Right hindlimb (tissue), 1 donor: ENCODE measurements around the gene NCAM1.
A peak's percentile ranks its signal among the peaks of the same experiment; 100 is the strongest.

Experiments used
- DNase-seq: peaks from one replicate; pipeline ENCODE4 v3.0.0-alpha.2; 2018

The NCAM1 gene

DNA sequence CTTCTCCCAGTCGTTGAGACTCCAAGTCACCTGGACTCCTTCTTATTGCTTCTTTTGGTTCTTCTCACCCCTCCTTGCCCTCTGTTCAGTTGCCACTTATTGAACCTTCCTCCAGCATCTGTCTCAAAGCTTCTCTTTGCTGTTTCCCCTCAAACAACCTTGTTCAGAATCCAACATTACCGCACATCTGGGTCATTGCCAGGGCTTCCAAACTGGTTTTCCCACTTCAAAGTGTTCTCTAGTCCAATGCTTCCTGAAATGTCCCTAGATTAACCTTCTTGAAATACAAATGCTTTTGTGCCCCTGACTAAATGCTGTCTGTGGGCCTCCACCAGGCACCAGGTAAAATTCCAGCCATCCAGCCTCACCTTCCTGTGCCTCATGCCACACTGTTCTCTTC, 252.3 kb downstream of the NCAM1 start:
- DNase-seq, result no peak

DNA sequence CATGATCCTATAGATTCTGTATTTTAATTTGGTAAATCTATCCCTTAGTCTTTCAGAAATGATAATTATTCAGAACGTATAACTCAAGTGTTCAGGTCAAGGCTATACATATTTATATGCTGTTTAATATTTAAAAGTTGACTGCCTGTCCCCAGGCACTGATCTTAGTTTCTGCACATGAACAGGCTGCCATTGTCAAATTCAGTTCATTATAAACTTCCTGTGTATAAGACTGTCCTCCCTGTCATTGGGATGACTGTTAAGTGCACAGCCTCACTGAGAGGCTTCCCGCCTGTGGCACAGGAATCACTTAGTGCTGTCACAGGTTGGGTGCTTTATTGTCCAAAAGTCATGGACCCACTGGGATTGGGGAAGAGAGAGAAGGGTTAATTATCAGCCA, 261.0 kb downstream of the NCAM1 start:
- DNase-seq, result no peak

DNA sequence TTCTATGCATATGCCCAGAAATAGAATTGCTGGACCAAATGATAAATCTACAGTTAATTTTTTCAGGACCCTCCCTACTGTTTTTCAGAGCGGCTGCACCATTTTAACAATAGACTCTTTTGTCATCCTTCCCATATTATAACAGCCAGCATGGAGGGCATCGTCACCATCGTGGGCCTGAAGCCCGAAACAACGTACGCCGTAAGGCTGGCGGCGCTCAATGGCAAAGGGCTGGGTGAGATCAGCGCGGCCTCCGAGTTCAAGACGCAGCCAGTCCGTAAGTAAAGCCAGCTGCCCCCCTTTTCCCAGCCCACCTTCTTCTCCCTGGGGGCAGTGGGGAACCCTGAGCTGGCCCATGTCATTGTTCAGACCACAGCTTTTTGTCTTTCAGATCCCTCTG, 273.7 kb downstream of the NCAM1 start:
- DNase-seq, result no peak

DNA sequence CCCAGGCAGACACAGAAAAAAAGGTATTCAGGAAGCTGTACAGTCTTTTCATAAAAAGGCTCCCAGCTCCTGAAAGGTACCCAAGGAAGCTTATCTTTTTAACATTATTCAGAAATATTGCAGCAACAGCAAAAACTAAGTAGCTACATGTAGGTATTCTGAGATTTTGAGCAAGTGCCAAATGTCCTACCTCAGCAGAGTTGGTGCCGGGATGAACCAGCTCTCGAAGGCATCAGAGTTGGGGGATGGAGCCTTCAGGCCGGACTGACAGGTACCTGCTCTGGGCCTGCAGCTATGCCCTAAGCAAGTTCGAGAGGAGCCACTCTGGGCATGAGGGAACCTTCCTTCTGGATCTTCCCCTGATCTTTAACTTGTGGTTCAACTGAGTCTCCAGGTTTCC, 276.0 kb downstream of the NCAM1 start:
- no peak for DNase-seq

DNA sequence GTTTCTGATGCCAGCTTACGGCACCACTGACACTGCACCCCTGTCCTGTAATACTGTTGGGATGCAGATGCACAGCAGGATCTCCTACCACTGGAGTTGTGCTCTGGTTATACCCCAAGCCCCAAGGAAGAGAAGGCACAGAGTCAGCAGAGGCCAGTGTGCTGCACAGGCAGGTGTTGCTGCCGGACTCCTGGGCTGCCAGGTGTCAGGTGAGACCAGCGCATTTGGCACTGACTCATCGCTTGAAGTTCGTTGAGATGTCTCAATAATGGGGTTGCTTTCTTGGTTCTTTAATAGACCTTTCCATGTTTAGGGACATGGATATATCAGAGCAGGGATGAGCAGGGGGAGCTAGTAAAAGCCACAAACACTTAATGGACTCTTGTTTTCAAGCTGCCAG, 277.5 kb downstream of the NCAM1 start:
- DNase-seq, result no peak

DNA sequence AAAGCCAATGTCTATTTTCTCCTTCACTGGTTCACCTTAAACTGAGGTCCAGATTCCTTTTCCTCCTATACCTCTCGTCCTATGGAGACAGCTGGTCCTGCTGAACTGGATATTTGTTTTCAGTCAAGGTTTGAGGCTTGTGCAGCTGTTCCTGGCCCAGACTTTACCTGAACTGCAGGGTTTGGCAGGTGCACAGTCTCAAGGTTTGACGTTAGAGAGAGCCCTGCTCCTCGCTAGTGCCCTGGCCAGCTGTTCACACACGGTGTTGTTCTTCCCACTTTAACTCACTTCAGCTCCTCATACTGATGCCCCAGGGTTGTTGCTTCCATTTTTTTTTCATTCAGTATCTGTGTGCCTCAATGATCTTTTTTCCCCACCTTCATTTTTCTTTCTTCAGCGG, 279.2 kb downstream of the NCAM1 start:
- no peak for DNase-seq

DNA sequence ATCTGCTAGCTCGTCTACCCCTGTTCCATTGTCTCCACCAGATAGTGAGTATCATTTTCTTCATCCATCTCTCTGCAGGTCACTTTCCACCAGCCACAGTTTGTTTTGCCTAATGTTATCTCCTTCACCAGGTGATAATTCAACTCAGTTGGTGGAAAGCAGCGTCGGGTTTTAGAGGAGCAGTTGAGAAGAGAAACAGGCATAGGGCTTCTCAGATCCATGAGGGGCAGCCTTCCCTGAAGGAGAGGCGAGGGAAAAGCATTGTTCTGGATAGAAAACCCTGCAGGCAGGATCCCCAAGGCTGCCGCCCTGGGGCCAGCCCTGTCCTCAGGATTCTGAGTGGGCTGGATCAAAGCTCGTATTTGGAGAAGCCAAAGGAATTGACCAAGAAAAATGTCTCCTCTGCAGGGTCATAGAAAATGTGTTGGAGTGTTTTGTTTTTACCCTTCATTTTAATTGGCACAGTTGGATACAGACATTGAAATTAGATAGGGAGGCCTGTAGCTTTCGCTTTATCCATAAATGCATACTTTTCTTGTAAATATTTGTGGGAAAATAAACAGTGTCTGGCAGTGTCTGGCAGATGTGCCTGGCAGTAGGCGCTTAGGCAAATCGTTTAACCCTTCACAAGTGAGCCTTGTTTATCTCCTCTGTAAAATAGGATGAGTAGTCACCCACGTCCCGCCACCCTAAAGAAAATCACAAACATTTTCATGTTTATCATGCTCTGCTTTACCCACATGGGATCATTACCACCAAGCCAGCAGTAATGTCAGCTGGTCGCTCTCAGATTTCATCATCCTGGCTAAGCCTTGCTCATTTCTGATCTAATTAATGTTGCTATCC, 279.8 kb downstream of the NCAM1 start:
- DNase-seq, result no peak

DNA sequence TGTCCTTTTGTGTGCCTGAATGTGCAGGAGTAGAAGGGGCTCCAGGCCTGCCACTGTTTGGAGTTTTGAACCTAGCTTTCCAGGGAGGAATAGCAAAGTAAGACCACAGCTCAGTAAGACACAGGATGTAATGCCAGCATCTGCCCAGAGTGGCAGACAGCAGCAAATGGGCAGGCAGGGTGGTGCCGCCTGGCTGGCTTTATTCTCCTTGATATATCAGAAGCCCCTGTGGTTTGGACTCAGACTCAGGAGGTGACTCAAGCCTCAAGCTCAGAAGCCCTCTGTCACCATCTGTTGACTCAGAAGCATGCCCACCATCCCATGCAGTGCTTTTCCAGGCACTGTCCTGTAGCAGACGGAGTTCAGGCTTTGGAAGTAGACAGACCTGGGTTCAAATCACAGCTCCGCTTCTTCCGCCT, 280.4 kb downstream of the NCAM1 start:
- DNase-seq, result no peak

DNA sequence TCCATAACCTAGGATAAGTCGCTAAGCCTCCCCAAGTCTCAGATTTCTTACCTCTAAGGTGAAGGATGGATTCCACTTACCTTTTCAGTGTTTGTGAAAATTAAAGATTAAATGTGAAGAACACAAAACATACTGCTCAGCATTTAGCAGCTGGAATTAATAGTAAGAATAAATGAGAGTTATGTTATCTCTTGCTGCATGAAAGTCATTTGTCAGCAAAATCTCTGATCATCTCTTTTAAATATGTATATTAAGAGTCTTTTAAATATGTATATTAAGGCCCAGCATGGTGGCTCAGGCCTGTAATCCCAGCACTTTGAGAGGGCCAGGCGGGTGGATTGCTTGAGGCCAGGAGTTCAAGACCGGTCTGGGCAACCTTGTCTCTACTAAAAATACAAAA, 280.8 kb downstream of the NCAM1 start:
- DNase-seq, result no peak

DNA sequence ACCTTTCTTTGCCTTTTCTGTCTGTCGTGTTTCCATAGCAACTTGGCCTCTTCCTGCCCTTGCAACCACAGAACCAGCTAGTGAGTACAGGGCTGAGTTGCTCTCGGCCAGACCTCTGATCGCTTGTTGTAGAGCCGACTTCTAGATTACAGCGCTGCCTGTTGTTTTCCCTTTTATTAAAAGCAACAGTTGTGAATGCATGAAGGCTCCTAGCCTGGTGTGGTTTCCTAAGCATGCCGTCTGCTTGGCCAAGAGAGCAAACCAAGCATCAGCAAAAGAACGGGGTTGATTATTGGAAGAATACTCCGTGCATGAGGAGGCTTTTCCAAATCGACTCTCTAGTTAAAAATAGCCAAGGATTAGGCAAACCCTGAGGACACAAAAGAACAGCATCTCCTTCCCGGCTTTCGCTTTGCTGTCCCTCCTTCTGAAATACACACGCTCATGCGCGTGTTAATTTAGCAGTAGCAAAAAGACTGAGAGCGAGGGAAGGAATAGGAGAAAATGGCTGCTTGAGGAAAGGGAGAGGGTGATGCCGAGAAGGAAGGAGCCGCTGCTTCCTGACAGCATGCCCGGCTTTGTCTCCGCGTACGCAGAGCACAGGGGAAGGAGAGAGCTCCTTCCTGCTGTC, 281.7 kb downstream of the NCAM1 start:
- peak; percentile 53 for DNase-seq

DNA sequence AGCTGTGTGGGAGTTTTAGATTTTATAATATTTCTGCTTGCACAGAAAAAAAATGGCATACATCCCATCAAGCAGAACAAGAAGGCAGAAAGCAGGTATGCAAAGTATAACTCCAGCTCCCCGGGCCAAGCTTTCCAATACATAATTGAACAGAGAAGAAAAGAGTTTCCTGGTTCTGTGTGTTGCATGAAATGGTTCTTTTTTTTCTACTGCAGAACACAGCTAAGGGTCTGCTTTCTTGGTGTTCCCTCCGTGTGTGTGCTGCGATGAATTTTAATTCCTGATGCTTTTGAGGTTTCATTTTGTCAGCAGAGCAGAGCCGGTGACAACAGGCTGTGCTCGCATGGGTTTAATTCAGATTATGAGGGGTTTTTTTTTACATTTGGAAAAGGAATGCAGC, 282.5 kb downstream of the NCAM1 start:
- DNase-seq, result no peak

DNA sequence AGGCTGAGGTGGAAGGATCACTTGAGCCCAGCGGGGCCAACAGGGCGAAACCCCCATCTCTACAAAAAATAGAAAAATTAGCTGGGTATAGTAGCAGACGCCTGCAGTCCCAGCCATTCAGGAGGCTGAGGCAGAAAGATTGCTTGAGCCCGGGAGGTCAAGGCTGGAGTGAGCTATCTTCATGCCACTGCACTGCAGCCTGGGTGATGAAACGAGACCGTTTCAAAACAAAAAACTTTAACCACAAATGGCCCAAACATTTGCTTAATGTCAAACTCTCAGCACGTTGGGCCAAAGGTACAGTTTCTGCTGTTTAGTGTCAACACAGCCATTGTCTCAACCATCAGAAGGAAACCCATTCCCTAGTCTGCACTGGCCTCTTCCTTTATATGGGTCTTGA, 284.0 kb downstream of the NCAM1 start:
- no peak for DNase-seq

DNA sequence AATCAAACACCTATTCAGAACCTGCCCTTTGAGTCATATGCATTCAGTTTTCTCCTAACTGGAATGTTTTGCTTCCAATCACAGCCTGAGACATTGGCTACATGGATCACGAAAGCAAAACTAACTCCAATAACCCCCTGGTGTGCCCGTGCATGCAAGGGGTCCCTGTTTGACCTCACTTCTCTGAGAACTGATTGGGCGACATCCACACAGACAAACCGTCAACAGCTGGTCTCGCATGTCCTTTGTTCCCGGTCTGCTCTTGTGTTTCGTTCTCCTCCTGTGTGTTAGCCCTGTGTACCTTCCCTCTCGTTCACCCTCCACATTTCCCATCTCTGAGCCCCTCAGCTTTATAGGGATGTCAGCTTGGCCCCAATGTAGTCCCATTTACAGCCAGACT, 286.0 kb downstream of the NCAM1 start:
- DNase-seq, result no peak

DNA sequence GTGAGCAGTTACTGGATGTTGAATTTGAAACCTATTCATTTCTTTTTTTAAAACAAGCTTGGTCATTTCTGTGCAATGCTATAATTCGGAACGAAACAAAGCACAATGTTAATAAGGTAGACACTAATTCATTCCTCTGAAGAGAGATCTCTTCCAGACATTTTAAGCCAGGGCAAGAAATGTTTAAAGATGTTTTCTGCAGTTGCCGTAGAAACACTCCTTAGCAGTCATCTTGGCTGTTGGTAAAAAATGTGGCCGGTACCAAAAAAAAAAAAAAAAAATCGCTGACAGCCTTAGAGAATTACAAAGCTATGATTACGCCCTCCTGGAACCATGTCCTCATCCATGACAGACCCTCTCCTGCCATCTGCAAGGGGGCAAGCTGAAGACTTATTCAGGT, 286.7 kb downstream of the NCAM1 start:
- DNase-seq, result no peak

DNA sequence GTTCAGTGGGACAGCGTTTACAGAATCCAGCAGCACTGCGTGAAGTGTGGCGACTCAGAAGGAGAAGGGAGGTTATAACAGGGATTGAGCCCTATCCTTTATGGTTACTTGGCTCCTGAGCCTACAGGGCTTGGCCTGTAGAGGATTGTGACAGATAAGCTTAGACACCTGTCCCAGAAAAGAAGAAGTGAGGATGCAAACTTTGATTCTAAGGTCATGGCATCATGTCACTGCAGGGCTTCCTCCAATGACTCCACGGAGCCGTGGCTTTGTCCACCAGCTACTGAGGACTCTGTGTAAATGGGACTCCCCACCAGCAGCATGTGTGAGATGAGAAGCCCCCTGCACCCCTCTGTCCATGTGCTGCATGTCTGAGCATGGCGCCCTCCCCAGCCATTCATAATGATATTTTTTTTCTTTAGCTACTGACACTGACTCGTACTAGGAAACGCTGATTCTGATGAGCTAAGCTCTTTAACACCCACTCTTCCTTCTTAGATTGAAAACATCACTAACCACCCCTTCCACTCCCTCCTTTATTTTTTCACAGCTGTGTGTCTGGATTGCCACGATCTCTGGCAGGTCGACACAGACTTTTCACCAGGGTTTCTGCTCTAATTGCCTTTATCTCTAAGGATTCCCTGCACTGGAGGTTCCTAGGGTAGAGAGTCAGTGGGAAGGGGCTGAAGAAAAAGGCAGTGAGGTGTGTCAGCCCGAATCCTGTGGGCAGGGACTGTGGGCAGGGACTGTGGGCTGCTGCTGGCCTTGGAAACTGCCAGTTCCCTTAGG, 287.7 kb downstream of the NCAM1 start:
- DNase-seq, result no peak

DNA sequence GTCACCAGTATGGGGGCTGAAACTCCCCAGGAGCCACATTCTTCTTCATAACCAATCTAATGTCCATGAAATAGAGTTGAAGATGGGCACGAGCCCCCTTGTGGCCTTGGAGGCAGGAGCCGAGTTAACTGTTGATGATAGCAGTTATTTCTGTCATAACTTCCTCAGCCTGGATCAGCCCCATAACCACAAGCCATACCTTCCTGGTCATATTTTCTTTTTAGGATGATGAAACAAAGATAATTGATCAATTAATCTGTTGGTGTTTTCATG, 288.2 kb downstream of the NCAM1 start:
- DNase-seq, result no peak

DNA sequence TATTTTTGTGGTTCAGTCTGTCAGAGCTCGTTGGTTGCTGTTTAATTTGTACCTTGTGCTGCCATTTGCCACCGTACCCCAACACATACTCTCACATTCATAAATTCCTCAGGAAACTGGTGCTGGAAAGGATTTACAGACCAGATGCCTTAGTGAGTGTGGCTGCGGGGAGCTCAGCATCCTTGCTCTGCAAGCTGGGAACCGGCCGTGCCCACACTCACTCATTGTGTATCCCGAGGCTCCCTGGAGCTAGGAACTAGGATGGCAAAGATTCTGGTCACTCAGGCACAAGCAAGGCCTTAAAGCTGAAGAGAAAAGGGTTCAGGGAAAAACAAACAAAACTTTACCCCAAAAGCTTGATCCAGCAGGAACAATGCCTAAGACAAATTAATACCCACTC, 288.6 kb downstream of the NCAM1 start:
- no peak for DNase-seq

DNA sequence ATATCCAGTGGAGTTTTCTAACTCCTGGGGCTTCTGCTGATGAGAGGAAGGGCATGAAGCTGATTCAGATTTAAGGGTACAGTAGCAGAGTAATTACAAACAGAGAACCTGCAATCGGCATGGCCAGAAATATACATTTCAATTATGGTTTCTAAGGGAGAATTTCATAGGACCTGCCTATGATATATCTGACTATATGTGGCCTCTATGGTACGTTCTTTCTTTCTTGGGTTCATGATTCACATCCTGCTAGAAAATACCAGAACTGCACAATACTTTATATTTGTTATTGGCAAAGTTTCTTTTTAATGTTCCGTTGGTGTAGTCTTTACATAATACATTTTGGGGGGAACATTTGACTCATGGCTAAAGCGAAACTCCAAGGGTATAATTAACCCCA, 290.1 kb downstream of the NCAM1 start:
- DNase-seq, result no peak

DNA sequence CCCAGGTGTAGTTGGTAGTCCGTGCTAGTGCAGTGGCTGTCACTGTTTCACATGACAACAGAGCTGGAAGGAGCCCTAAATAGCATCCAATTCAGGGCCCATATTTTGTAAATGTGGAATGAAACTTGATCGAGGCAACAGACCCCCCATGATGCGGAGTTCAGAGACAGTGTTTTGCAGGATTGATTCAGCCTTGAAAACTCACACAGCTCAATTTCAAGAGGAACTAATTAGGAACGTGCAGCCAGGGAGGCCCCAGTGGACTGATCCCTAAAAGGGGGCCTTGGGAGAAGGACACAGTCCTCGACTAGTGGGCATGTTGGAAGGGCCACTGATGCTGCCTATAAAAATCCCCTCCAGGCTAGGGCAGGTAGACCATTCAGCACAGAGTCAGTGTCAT, 292.2 kb downstream of the NCAM1 start:
- DNase-seq, result no peak

DNA sequence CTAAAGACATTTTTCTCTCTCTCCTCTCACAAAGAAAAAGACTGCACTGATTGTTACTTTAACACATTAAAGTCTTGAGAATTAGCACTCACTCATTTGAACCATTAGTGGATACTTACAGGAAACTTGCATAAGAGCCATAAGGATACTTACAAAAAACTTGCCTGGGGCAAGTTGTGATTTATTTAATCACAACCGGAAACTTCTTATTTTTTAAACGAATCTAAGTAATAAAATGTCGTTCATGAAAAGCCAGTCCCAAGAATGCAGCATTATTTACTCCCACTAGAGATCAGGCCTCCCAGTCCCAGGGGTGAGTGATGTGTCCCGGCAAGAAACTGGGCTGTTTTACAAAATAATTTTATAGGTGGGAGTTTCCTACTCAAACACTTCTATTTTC, 293.9 kb downstream of the NCAM1 start:
- no peak for DNase-seq

DNA sequence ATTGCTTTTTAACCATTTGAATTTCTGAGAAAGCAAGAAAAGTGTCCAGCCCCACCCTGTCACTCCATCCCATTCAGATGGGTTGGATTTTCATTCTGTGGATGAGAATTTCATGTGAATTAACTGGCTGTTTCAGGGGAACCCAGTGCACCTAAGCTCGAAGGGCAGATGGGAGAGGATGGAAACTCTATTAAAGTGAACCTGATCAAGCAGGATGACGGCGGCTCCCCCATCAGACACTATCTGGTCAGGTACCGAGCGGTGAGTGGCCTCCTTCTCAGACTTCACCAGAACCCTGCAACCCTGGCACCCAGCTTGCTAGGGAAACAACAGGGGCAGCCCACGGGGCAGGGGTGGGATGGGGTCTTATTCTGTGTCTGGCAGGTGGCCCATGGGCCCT, 294.5 kb downstream of the NCAM1 start:
- DNase-seq, result no peak

DNA sequence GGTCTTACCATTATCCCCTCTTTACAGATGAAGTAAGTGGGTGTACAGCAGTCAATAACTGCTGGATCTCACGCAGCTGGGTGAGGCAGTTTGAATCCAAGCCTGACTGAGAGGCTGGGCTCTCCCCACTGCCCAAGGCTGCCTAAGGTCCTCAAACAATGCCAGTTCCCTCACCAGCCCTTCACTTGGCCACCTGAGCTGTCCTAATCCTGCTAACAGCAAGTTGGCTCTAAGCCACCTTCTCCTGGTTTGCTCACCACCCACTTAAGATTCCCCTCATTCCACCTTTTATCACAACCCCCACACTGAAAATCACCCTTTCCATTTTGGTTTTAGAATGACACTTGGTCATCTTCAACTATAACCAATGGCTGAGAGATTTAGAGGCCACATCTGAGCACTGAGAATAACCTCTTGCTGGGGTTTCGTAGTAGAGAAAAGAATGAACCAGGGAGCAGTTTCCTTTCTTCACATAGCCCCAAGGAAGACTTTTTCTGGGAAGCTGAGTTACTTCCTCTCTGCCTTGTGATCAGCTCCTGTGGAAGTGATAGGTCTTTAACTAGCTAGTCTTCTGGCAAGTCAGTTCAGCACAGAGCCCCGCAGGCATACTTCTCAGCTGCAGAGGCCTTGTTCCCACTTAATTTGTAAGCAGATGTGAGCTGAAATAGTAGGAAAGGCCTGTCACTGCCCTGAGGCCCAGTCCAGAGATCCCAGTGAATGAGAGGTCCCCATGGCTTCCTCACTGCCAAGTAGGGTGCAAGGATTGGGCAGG, 295.4 kb downstream of the NCAM1 start:
- no peak for DNase-seq

DNA sequence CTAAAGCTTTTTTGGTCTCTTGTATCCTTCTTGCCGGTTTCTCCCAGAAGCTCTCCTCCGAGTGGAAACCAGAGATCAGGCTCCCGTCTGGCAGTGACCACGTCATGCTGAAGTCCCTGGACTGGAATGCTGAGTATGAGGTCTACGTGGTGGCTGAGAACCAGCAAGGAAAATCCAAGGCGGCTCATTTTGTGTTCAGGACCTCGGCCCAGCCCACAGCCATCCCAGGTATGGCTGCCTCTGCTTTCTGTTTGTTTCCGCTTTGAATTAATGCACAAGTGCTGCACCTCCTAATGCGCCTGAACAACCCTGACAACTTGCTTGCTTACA, 298.8 kb downstream of the NCAM1 start:
- DNase-seq, result no peak

DNA sequence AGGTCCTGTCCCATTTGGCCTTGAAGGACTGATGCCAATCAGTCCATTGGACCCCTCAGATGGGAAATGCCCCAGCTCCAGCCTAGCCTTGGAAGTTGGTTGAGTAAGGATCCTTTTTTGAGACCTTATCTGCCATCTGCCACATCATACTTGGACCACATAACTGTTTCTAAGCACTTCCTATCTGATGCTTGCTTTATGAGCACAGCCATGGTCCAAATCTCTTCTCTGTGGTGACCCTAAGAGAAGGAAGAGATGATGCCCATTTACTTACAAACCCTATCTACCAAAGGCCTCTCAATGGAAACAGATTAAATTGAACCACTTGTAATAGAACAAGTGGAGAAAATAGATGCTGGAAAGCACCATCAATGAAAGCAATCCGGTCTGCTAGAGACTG, 299.3 kb downstream of the NCAM1 start:
- no peak for DNase-seq
